H9 (cell line): Measurements from ENCODE around the gene NCF2. TPM values are rescaled to one million over a fixed set of nuclear protein-coding genes. Genes with fewer than 3 reads are reported as not detected.

Source experiments
- DNase-seq: peaks from one replicate; pipeline ENCODE4 v3.0.0-alpha.2; 2017
- H2AFZ ChIP-seq: one replicate; pipeline ENCODE4 v1.6.1; 2013; ENCODE audit warnings: mild to moderate bottlenecking, low read length, control low read depth, moderate library complexity
- H2AK5ac ChIP-seq: 2 replicates; pipeline ENCODE4 v1.6.1; 2013; ENCODE audit warnings: low read length, control low read depth, mixed read lengths; ENCODE audit not compliant: insufficient read length
- H2BK120ac ChIP-seq: one replicate; pipeline ENCODE4 v1.6.1; 2013; ENCODE audit warnings: low read depth, mild to moderate bottlenecking, low read length, control low read depth, inconsistent platforms; ENCODE audit not compliant: poor library complexity, severe bottlenecking
- H2BK12ac ChIP-seq: 2 replicates; pipeline ENCODE4 v1.6.1; 2013; ENCODE audit warnings: low read length, control low read depth, mixed read lengths, low read depth; ENCODE audit not compliant: insufficient read length
- H2BK15ac ChIP-seq: 2 replicates; pipeline ENCODE4 v1.6.1; 2013; ENCODE audit warnings: low read depth, low read length, control low read depth
- H2BK20ac ChIP-seq: one replicate; pipeline ENCODE4 v1.6.1; 2013; ENCODE audit warnings: low read depth, mild to moderate bottlenecking, low read length, control low read depth, inconsistent platforms; ENCODE audit not compliant: poor library complexity, severe bottlenecking
- H2BK5ac ChIP-seq: 2 replicates; pipeline ENCODE4 v1.6.1; 2013; ENCODE audit warnings: low read length, control low read depth, mixed read lengths; ENCODE audit not compliant: insufficient read length
- H3K14ac ChIP-seq: 2 replicates; pipeline ENCODE4 v1.6.1; 2013; ENCODE audit warnings: low read length, control low read depth; ENCODE audit not compliant: insufficient read depth
- H3K18ac ChIP-seq: 2 replicates; pipeline ENCODE4 v1.6.1; 2013; ENCODE audit warnings: low read depth, mild to moderate bottlenecking, mixed read lengths, low read length, control low read depth; ENCODE audit not compliant: insufficient read length
- H3K23ac ChIP-seq: 2 replicates; pipeline ENCODE4 v1.6.1; 2013; ENCODE audit warnings: low read length, control low read depth, mixed read lengths, low read depth; ENCODE audit not compliant: insufficient read length
- H3K23me2 ChIP-seq: 2 replicates; pipeline ENCODE4 v1.6.1; 2013; ENCODE audit warnings: low read depth, mild to moderate bottlenecking, mixed read lengths, low read length, control low read depth; ENCODE audit not compliant: insufficient read length, poor library complexity, severe bottlenecking
- H3K27ac ChIP-seq: 2 replicates; pipeline ENCODE4 v1.5.1; 2013; ENCODE audit warnings: low read length, control low read depth, mixed read lengths, low read depth; ENCODE audit not compliant: insufficient read length
- H3K27me3 ChIP-seq: 2 replicates; pipeline ENCODE4 v1.6.1; 2013; ENCODE audit warnings: low read length, control low read depth, inconsistent platforms; ENCODE audit not compliant: insufficient read depth
- H3K4ac ChIP-seq: 2 replicates; pipeline ENCODE4 v1.6.1; 2013; ENCODE audit warnings: low read depth, mild to moderate bottlenecking, control low read depth, inconsistent platforms, low read length, moderate library complexity
- H3K4me1 ChIP-seq: 2 replicates; pipeline ENCODE4 v1.6.1; 2013; ENCODE audit warnings: low read length, control low read depth, inconsistent platforms; ENCODE audit not compliant: insufficient read depth
- H3K4me2 ChIP-seq: 2 replicates; pipeline ENCODE4 v1.6.1; 2013; ENCODE audit warnings: low read length, control low read depth, mixed read lengths; ENCODE audit not compliant: insufficient read length, insufficient read depth
- H3K56ac ChIP-seq: 2 replicates; pipeline ENCODE4 v1.6.1; 2013; ENCODE audit warnings: low read depth, mild to moderate bottlenecking, mixed read lengths, low read length, control low read depth; ENCODE audit not compliant: insufficient read length
- H3K79me1 ChIP-seq: 2 replicates; pipeline ENCODE4 v1.6.1; 2013; ENCODE audit warnings: low read depth, mild to moderate bottlenecking, moderate library complexity, low read length, control low read depth, inconsistent platforms; ENCODE audit not compliant: insufficient read depth, poor library complexity, severe bottlenecking
- H3K79me2 ChIP-seq: 2 replicates; pipeline ENCODE4 v1.6.1; 2013; ENCODE audit warnings: low read length, control low read depth, inconsistent platforms; ENCODE audit not compliant: insufficient read depth
- H3K9ac ChIP-seq: 2 replicates; pipeline ENCODE4 v1.6.1; 2013; ENCODE audit warnings: low read length, control low read depth, mixed read lengths; ENCODE audit not compliant: insufficient read length; ENCODE audit errors: extremely low read depth
- H3K9me3 ChIP-seq: one replicate; pipeline ENCODE4 v1.6.1; 2013; ENCODE audit warnings: low read depth, low read length, inconsistent platforms; ENCODE audit not compliant: control insufficient read depth
- H3T11ph ChIP-seq: one replicate; pipeline ENCODE4 v1.6.1; 2013; ENCODE audit warnings: mild to moderate bottlenecking, low read length, control low read depth, inconsistent platforms
- H4K20me1 ChIP-seq: one replicate; pipeline ENCODE4 v1.6.1; 2013; ENCODE audit not compliant: control insufficient read depth, insufficient read length, insufficient read depth
- H4K5ac ChIP-seq: 2 replicates; pipeline ENCODE4 v1.6.1; 2013; ENCODE audit warnings: low read depth, mild to moderate bottlenecking, mixed read lengths, low read length, control low read depth; ENCODE audit not compliant: insufficient read length
- H4K8ac ChIP-seq: replicated peaks from 2 replicates; pipeline ENCODE4 v1.6.1; 2013; ENCODE audit warnings: low read length, control low read depth, mixed read lengths, low read depth; ENCODE audit not compliant: insufficient read length
- H4K91ac ChIP-seq: 2 replicates; pipeline ENCODE4 v1.6.1; 2013; ENCODE audit warnings: low read depth, mild to moderate bottlenecking, moderate library complexity, mixed read lengths, low read length, control low read depth; ENCODE audit not compliant: insufficient read length
- H3K27ac Mint-ChIP-seq, 3 experiments: 2 replicates in 2 of 3; 3 replicates in 1 of 3; pipeline ENCODE4 v1.8.0; 2020 to 2021; ENCODE audit warnings: mixed read lengths in 3 of 3, mild to moderate bottlenecking in 1 of 3, moderate library complexity in 1 of 3
- H3K27me3 Mint-ChIP-seq: 2 replicates; pipeline ENCODE4 v1.8.0; 2021; ENCODE audit warnings: low read depth, mild to moderate bottlenecking, moderate library complexity, mixed read lengths
- H3K36me3 Mint-ChIP-seq, 3 experiments: 2 replicates in 2 of 3; 3 replicates in 1 of 3; pipeline ENCODE4 v1.8.0; 2020 to 2021; ENCODE audit warnings: low read depth in 3 of 3, mixed read lengths in 3 of 3; ENCODE audit not compliant: insufficient read depth in 1 of 3
- H3K4me1 Mint-ChIP-seq, 2 experiments: 2 replicates each; pipeline ENCODE4 v1.8.0; 2020; ENCODE audit warnings: mixed read lengths in 2 of 2
- H3K4me3 Mint-ChIP-seq, 2 experiments: 2 replicates in 1 of 2; 3 replicates in 1 of 2; pipeline ENCODE4 v1.8.0; 2020 to 2021; ENCODE audit warnings: mild to moderate bottlenecking in 2 of 2, mixed read lengths in 2 of 2, moderate library complexity in 1 of 2
- H3K9me3 Mint-ChIP-seq, 2 experiments: 2 replicates in 1 of 2; 3 replicates in 1 of 2; pipeline ENCODE4 v1.8.0; 2020; ENCODE audit warnings: mild to moderate bottlenecking in 2 of 2, mixed read lengths in 2 of 2, moderate library complexity in 1 of 2
- WGBS: extraction: QIAGEN DNeasy Blood & Tissue Kit; methylation state at CpG from one replicate; pipeline ENCODE4 v1.1.7; 2013; ENCODE audit warnings: missing lambda C conversion rate, low lambda C conversion rate, mixed read lengths; ENCODE audit not compliant: insufficient read length; ENCODE audit errors: extremely low coverage; 5-methylcytosine and 5-hydroxymethylcytosine counted together
- total RNA-seq: library from RNA; stranded (reverse); gene quantifications from 2 replicates; pipeline ENCODE4 v1.2.1, GENCODE V29; 2021
- TF ChIP-seq, protein P1 (sequence below): fragments of 200-600 bp; sonication (generic); conservative IDR thresholded peaks from 3 replicates; pipeline ENCODE4 v1.8.0; 2021; ENCODE audit warnings: antibody characterized with exemption, mild to moderate bottlenecking

NCF2 gene
- total RNA-seq, 1 experiment from 2014 or later, result not detected

DNA sequence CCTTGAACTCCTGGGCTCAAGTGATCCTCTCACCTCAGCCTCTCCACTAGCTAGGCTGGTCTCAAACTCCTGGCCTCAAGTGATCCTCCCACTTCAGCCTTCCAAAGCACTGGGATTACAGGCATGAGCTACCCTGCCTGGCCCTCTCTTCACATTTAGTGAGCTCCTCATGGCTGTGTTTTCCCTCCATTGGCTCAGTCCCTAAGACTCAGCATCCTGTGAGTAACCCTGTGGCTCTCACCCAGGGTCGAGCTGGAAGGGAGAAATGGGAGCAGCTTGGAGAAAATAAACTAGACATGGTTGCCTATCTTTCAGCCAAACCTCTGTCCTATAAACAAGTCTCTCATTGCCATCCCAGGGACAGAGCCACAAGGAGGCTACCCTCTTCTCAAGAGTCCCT lies 17.5 kb downstream of the NCF2 start:
- H2BK20ac ChIP-seq, result no peak overlapping the region
- H4K5ac ChIP-seq, result no peak overlapping the region
- H3K36me3 Mint-ChIP-seq, result no peaks in the 10 kb centered on the region; a peak in 1 of 7 replicates
- H3K27me3 ChIP-seq, result no peaks in the 10 kb centered on the region
- H3K4ac ChIP-seq, result no peak overlapping the region
- no CpG with 5 or more reads among the region's 1 CpG for WGBS
- no peaks in the 10 kb centered on the region; a peak in 1 of 5 replicates for H3K9me3 Mint-ChIP-seq
- H3K23ac ChIP-seq, result no peak overlapping the region
- no peak overlapping the region for H3K27ac Mint-ChIP-seq
- H3K4me1 Mint-ChIP-seq, result no peaks in the 10 kb centered on the region
- no peak overlapping the region for H4K8ac ChIP-seq
- H3K9me3 ChIP-seq, result no peaks in the 10 kb centered on the region
- H3K56ac ChIP-seq, result no peak overlapping the region
- H3K14ac ChIP-seq, result no peak overlapping the region
- H3K27me3 Mint-ChIP-seq, result no peaks in the 10 kb centered on the region; the same call in 1 of the 2 replicates
- no peak overlapping the region for H2BK12ac ChIP-seq
- H4K20me1 ChIP-seq, result no peaks in the 10 kb centered on the region
- no peaks in the 10 kb centered on the region for H3K79me1 ChIP-seq
- H2BK15ac ChIP-seq, result no peak overlapping the region
- no peak overlapping the region for H3K4me3 Mint-ChIP-seq
- no peak overlapping the region for H2AK5ac ChIP-seq
- H3K23me2 ChIP-seq, result no peaks in the 10 kb centered on the region
- no peak for DNase-seq
- no peaks in the 10 kb centered on the region for H3K4me1 ChIP-seq
- H2BK5ac ChIP-seq, result no peak overlapping the region
- H3T11ph ChIP-seq, result no peak overlapping the region
- H3K79me2 ChIP-seq, result no peaks in the 10 kb centered on the region
- H3K9ac ChIP-seq, result no peak overlapping the region
- H3K18ac ChIP-seq, result no peak overlapping the region
- H2BK120ac ChIP-seq, result no peak overlapping the region
- no peak overlapping the region for H3K27ac ChIP-seq
- TF ChIP-seq, protein P1, sequence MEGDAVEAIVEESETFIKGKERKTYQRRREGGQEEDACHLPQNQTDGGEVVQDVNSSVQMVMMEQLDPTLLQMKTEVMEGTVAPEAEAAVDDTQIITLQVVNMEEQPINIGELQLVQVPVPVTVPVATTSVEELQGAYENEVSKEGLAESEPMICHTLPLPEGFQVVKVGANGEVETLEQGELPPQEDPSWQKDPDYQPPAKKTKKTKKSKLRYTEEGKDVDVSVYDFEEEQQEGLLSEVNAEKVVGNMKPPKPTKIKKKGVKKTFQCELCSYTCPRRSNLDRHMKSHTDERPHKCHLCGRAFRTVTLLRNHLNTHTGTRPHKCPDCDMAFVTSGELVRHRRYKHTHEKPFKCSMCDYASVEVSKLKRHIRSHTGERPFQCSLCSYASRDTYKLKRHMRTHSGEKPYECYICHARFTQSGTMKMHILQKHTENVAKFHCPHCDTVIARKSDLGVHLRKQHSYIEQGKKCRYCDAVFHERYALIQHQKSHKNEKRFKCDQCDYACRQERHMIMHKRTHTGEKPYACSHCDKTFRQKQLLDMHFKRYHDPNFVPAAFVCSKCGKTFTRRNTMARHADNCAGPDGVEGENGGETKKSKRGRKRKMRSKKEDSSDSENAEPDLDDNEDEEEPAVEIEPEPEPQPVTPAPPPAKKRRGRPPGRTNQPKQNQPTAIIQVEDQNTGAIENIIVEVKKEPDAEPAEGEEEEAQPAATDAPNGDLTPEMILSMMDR, result no peak
- no peak overlapping the region for H3K4me2 ChIP-seq
- H2AFZ ChIP-seq, result no peak overlapping the region
- H4K91ac ChIP-seq, result no peak overlapping the region
